ENCODE data around the gene WDFY3.

The WDFY3 gene

DNA sequence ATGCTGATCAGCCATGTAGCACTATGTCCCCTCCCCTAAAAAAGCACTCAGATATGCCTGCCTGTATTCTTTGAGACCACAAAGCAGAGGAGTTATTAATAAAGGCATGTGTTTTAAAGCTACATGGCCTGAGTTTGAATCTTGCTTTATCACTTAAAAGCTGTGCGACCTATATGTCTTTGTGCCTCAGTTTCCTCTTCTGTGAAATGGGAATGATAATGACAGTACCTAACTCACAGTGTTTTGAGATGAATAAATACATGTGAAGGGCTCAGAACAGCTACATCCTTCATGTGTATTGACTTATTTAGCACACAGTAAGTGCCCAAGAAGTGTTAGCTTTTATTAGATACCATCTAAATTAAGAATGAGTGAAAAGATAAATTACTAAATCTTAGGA, 180.0 kb downstream of the WDFY3 start:
- no peak for DNase-seq

GRCh38 chr4:84782517-84782916, 184.0 kb downstream of the WDFY3 start:
- no peak for DNase-seq

GRCh38 chr4:84780719-84781118, 185.8 kb downstream of the WDFY3 start:
- DNase-seq: no peak

GRCh38 chr4:84778041-84778440, 188.4 kb downstream of the WDFY3 start:
- DNase-seq: no peak

GRCh38 chr4:84767168-84767567, 199.3 kb downstream of the WDFY3 start:
- DNase-seq: no peak

DNA sequence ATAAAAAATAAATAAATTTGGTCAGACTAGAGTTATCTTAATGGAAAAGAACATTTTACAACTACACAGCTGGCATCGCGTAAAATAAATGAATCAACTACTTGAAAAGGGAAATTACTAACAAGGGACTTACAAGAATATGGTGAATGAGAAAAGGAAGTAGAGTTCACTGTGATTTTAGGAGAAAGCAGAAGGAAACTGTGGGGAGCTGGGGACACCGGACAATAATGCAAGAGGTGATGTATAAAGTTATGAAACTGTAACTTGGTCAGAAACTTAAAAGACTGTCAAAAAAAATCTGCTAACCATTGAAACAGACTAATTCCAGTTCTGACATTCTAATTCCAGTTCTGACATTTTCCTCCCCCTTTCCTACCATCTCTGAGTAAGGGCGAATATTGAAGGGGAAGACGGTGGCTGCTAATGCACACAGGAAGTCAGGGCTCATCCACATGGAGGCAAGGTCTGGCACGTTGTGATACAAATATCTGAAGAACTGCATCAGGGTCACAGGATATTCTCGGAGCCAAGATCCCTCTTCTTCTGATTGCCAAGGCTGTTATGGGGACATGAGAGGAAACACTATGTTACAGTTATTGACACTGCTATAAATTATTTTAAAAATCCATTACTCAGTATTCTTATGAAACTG, 213.0 kb downstream of the WDFY3 start:
- DNase-seq: peak; percentile 14

GRCh38 chr4:84751707-84752106, 214.8 kb downstream of the WDFY3 start:
- DNase-seq: no peak

- DNase-seq: no peak
These were observed 215.6 kb downstream of the WDFY3 start for GRCh38 chr4:84750960-84751283.

GRCh38 chr4:84750260-84750959, 216.1 kb downstream of the WDFY3 start:
- no peak for DNase-seq

DNA sequence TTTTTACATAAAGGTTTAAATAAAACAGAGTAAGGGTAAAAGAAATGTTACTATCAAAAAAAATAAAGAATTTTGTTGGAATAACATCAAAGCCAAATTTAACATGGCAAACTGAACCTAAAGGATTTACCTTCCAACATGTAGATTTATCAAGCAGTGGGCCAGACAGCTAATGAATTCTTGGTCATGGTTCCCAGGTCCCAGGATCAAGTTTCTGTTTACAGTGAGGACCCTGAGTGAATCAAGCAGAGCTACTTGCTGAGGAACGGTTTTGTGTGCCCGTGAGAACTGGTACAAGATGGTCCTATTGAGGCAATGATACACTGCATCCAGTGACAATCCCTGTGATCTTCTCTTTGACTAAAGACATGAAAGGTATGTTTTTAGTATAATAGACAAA, 226.4 kb downstream of the WDFY3 start:
- no peak for DNase-seq

DNA sequence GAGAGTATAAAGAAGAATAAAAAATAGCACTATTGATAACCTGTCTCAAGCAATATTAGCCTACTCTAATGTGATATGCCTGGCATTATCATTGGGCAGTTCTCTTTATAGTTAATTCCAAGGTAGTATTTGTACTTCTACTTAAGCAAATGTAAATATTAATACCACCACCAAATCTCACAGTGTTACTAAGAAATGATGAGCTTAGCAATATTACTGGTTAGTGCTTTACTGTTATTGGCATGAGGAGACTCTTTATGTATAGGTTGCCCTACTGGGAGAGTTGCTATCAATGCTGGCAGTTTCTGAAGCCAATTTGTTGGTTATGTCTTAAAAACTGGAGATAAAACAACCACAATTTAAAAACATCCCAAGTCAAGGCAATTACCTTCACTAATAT, 227.9 kb downstream of the WDFY3 start:
- DNase-seq: no peak

- no peak for DNase-seq
These were observed 228.8 kb downstream of the WDFY3 start for GRCh38 chr4:84737656-84738055.

DNA sequence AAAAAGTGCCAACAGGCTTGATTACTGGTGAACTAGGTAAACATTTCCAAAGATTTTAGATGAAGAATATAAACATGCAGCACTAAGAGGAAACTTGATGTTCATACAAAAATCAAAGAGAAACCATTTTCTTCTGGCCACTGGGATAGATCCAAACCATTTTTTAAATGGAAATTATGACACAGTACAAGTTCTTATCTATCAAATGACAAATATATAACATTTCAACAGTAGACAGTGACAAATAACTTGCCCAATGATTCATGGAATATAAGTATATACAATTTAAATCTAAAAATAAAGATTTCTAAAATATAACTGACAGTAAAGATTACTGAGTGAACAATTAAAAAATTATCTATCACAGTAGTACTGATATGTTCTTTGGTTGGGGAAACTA, 232.5 kb downstream of the WDFY3 start:
- DNase-seq: no peak

- no peak for DNase-seq
These were observed 233.0 kb downstream of the WDFY3 start for GRCh38 chr4:84733343-84734033.

DNA sequence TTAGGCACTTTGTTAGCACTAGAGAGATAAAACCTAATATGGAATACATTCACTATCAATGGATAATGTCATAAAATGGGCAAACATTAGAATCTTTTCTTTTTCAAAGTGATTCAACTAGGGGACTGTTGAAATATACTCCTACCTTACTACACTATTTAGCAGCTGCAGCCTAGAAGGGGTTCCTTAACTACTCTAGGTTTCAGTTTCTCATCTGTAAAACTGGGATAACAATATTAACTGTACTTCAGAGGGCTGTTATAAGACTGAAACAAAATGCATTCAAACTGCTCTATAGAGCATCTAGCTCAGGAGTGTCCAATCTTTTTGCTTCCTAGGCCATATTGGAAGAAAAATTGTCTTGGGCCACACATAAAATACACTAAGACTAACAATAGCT, 236.1 kb downstream of the WDFY3 start:
- no peak for DNase-seq

GRCh38 chr4:84727491-84727890, 239.0 kb downstream of the WDFY3 start:
- DNase-seq: no peak

GRCh38 chr4:84726356-84726755, 240.1 kb downstream of the WDFY3 start:
- DNase-seq: no peak

DNA sequence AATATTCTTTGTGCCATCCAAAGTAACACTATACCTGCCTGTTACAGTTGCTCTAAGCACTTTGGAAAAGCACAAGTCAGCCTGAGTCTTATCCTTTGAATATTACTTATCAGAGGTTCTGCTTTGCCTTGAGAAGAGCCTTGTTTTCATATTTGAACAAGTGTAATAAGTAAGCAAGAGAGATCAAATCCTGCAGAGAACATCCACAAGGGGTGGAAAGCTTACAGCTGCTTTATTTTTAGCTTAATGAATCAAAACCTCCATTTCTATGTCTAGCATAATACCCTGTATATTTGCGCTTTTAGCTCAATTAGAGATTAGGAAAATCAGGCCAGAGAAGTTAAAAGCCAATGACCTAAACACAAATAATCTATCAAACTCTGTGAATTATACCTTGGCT, 243.8 kb downstream of the WDFY3 start:
- DNase-seq: no peak

- no peak for DNase-seq
These were observed 247.4 kb downstream of the WDFY3 start for GRCh38 chr4:84719115-84719514.

DNA sequence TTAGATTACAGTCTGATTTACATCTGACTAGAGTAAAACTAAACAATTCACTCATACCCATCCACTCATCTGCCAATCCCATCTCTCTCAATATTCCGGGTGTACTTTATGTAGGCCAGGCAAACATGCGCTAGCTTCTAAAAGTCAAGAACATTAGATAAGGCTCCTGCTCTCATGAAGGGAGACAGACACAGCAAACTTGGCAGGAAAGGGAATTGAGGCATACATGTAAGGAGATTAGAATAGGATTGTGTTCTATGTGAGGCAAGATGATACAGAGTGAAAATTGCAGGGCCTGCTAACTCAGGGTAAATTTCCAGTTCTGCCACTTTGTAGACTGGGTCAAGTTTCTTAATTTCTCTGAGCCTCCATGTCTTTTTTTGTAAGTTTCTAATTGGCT, 247.8 kb downstream of the WDFY3 start:
- no peak for DNase-seq

GRCh38 chr4:84710548-84710947, 255.9 kb downstream of the WDFY3 start:
- DNase-seq: no peak

GRCh38 chr4:84708406-84709135, 257.9 kb downstream of the WDFY3 start:
- no peak for DNase-seq

- no peak for DNase-seq
These were observed 260.2 kb downstream of the WDFY3 start for GRCh38 chr4:84706286-84706685.
